HepG2 (cell line): Measurements from ENCODE around the gene UXS1.

Experiments used
- NFIC ChIP-seq: IDR thresholded peaks from 2 replicates; pipeline ENCODE4 v1.6.1; 2012; ENCODE audit warnings: mild to moderate bottlenecking, low read length, inconsistent platforms
- PHB2 ChIP-seq: fragments of 450-650 bp; IDR thresholded peaks from 2 replicates; pipeline ENCODE4 v1.6.1; 2018; ENCODE audit not compliant: partially characterized antibody
- POLR2A ChIP-seq, 2 experiments: IDR thresholded peaks; 2 replicates each; pipeline ENCODE4 v1.6.1; 2011; ENCODE audit warnings: low read depth in 2 of 2, low read length in 2 of 2, mild to moderate bottlenecking in 1 of 2, moderate library complexity in 1 of 2; ENCODE audit not compliant: insufficient read depth in 1 of 2
- RXRA ChIP-seq: sonication (generic); formaldehyde crosslinking; IDR thresholded peaks from 2 replicates; pipeline ENCODE4 v1.5.1; 2020; ENCODE audit warnings: missing genetic modification reagents
- SP4 ChIP-seq: sonication (generic); formaldehyde crosslinking; IDR thresholded peaks from 2 replicates; pipeline ENCODE4 v1.8.1; 2023; ENCODE audit warnings: mild to moderate bottlenecking, missing genetic modification reagents
- TGIF2 ChIP-seq: IDR thresholded peaks from 2 replicates; pipeline ENCODE4 v1.6.1; 2016; ENCODE audit warnings: control low read depth, missing compliant biosample characterization
- ZNF317 ChIP-seq: sonication (generic); formaldehyde crosslinking; IDR thresholded peaks from 2 replicates; pipeline ENCODE4 v1.5.0; 2020; ENCODE audit warnings: mild to moderate bottlenecking, missing genetic modification reagents
- ZNF749 ChIP-seq: sonication (generic); formaldehyde crosslinking; IDR thresholded peaks from 2 replicates; pipeline ENCODE4 v1.8.0; 2022; ENCODE audit warnings: mild to moderate bottlenecking, missing genetic modification reagents, moderate library complexity, borderline replicate concordance
- ZZZ3 ChIP-seq: sonication (generic); formaldehyde crosslinking; IDR thresholded peaks from 2 replicates; pipeline ENCODE4 v1.4.0; 2020; ENCODE audit warnings: missing genetic modification reagents, mild to moderate bottlenecking, borderline replicate concordance
- TF ChIP-seq, protein P1 (sequence below): sonication (generic); formaldehyde crosslinking; IDR thresholded peaks from 2 replicates; pipeline ENCODE4 v1.4.0; 2020; ENCODE audit warnings: missing genetic modification reagents, borderline replicate concordance
- TF ChIP-seq, protein P2 (sequence below): sonication (generic); formaldehyde crosslinking; IDR thresholded peaks from 2 replicates; pipeline ENCODE4 v1.5.0; 2020; ENCODE audit warnings: mild to moderate bottlenecking, missing genetic modification reagents, moderate library complexity

DNA sequence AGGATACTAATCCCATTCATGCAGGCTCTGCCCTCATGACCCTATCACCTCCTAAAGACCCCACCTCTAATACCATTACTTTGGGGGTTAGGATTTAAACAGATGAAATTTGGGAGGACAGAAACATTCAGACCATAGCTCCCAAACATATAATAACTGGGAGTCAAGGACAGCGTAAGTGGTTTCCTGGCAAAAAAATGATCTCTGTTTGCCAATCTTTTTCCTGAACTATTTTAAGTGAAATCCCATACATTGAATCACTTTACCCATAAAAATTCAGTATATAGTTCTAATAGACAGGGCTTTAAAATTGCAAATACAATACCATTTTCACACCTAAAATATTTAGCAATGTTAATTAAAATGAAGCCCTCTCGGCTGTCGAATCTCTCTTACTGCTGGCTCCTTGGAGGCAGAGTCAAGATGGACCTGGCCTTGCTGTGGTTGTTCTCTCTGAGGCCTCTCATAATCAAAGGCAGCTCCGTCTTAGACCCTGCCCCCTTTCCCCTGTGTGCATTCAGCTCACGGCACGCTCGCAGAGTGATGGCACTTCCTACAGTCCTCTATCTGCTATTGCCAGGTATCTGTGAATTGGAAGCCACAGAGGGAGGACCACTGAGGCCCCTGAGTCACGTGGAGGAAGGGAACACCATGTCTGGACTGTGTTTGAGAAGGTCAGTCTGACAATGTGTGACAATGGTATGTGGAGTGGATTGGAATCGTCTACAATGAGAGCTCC lies 132.3 kb downstream of the UXS1 start:
- TF ChIP-seq PHB2 (no peak), ZNF749 (no peak), ZNF317 (CRISPR knock-in tag) (no peak), POLR2A (IDR thresholded peaks at IDR 0.05; ENCODE audit: insufficient read depth in 1 of 2, low read depth in 2 of 2, low read length in 2 of 2) (no peak), ZZZ3 (CRISPR knock-in tag) (no peak), RXRA (CRISPR knock-in tag) (no peak), TGIF2 (no peak), SP4 (no peak), NFIC (no peak)
- TF ChIP-seq, protein P1, sequence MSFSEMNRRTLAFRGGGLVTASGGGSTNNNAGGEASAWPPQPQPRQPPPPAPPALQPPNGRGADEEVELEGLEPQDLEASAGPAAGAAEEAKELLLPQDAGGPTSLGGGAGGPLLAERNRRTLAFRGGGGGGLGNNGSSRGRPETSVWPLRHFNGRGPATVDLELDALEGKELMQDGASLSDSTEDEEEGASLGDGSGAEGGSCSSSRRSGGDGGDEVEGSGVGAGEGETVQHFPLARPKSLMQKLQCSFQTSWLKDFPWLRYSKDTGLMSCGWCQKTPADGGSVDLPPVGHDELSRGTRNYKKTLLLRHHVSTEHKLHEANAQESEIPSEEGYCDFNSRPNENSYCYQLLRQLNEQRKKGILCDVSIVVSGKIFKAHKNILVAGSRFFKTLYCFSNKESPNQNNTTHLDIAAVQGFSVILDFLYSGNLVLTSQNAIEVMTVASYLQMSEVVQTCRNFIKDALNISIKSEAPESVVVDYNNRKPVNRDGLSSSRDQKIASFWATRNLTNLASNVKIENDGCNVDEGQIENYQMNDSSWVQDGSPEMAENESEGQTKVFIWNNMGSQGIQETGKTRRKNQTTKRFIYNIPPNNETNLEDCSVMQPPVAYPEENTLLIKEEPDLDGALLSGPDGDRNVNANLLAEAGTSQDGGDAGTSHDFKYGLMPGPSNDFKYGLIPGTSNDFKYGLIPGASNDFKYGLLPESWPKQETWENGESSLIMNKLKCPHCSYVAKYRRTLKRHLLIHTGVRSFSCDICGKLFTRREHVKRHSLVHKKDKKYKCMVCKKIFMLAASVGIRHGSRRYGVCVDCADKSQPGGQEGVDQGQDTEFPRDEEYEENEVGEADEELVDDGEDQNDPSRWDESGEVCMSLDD (CRISPR knock-in tag) = no peak
- TF ChIP-seq, protein P2, sequence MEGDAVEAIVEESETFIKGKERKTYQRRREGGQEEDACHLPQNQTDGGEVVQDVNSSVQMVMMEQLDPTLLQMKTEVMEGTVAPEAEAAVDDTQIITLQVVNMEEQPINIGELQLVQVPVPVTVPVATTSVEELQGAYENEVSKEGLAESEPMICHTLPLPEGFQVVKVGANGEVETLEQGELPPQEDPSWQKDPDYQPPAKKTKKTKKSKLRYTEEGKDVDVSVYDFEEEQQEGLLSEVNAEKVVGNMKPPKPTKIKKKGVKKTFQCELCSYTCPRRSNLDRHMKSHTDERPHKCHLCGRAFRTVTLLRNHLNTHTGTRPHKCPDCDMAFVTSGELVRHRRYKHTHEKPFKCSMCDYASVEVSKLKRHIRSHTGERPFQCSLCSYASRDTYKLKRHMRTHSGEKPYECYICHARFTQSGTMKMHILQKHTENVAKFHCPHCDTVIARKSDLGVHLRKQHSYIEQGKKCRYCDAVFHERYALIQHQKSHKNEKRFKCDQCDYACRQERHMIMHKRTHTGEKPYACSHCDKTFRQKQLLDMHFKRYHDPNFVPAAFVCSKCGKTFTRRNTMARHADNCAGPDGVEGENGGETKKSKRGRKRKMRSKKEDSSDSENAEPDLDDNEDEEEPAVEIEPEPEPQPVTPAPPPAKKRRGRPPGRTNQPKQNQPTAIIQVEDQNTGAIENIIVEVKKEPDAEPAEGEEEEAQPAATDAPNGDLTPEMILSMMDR (CRISPR knock-in tag) = no peak
